Activated CD4-positive, CD25-positive, alpha-beta regulatory T cell treated with anti-CD3 and anti-CD28 coated beads, Interleukin-2, amount 50 U/mL, for 72 hours (primary cell): ENCODE data around the gene MAPK10.
"Not testable (repeated sequence)": the region's sequence is repeated elsewhere in the genome, so short reads cannot be mapped to it uniquely, and the experiment has no call there.

Experiments used
- DNase-seq: peaks from one replicate; pipeline ENCODE4 v3.0.0; 2021

MAPK10 gene

DNA sequence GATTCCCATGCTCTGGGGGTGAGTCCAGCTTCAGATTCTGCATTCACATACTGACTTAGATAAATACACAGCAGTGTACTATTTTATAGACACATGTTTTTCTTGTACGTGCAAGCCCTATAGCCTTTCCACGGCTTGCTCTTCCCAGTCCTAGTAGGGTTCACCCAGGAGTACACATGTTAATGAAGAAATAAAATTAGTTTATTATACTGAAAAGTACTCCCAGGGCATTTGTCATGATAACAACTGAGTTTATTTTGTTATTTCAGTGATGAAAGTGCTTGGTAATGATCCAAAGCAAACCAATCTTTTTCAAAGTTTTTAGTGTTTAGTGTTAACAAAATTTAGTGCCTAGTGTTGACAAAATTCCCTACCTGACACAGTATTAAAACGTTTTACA, 21.3 kb downstream of the MAPK10 start:
- DNase-seq, result no peak

DNA sequence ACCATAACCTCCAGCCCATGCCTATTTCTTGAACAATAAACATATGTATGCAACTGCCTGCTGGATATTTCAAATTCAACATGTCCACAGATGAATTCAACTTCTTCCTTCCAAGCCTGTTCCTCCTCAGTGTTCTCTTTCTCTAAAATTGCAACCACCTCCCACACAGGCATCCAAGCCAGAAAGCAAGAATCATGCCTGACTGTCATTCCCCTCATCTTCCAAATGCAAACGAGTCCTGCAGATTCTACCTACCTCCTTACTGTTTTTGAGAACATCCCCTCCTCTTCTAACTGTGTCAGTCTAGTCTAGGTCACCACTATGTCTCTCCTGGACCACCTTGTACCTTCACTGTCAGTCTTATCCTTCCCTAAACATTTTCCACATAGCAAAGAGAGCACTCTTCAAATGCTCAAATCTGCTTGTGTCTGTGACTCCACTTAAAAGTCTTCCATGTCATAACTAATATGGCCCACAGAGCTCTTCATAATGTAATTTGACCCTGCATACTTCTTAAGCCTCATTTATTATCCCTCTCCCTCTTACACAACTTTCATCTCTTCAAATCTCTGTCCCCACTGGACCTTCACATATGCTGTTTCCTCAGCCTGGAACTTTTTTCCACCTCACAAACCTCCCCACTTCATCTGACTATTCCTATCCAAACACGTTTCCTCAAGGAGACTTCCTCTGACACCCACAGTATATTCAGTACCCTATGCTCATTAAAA, 25.7 kb downstream of the MAPK10 start:
- no peak for DNase-seq

DNA sequence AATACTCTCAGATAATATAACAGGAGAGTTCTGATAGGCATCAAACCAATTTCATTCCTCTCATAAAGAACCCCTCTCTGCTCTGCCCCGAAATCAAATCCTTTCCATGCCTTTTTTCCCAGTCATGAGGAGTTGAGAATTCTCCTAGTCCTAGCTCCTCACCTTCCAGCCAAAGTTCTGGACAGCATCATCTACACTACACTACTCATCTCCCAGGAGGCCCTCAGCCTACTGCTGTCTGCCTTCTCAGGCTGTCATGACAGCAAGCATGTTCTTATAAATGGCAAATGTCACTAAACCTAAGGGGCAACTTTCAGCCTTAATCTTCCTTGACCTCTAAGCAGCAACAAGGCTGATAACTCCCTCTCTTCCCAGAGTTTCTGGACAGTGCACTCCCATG, 26.6 kb downstream of the MAPK10 start:
- DNase-seq, result no peak

DNA sequence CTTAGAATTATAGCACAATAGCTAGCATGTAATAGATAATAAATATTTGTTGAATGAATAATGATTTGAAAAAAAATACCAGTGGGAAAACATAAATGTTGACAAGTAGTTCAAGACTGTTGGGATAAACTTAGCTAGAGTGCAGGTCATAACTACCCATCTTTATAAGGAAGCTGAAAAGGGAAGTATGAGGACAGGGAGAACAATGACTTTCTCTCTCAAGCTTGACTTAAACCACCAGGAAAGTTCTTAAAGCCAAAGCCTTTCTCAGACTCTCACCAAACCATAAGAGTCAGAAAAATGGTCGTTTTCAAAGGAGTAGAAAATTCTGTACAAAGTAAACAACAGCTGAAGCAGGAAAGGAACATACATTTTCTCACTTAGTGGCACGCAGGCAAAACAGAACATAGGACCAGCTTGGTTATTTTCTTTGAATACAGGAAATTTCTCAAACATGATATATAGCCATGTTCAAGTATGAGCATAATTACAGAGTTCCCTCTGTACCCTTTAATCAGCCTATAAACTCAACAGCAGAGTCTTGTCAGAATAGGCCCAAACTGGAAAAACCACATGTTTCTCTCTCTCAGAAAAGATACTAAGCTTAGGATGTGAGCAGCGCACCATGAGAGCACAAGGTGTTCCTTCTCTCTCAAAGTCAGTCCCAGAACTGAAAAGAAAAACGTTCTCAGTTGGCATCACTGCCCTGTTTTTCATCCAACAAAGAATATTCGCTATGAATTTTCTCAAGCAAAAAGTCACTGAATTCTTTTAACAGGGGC, 28.7 kb downstream of the MAPK10 start:
- no peak for DNase-seq

DNA sequence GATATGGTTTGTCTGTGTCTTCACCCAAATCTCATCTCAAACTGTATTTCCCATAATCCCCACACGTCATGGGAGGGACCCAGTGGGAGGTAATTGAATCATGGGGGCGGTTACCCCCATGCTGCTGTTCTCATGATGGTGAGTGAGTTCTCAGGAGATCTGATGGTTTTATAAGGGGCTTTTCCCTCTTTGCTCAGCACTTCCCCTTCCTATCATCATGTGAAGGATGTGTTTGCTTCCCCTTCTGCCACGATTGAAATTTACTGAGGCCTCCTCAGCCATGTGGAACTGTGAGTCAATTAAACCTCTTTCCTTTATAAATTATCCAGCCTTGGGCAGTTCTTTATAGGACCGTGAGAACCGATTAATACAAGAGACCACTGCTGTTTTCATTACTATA, 29.4 kb downstream of the MAPK10 start:
- DNase-seq, result not testable (repeated sequence)

DNA sequence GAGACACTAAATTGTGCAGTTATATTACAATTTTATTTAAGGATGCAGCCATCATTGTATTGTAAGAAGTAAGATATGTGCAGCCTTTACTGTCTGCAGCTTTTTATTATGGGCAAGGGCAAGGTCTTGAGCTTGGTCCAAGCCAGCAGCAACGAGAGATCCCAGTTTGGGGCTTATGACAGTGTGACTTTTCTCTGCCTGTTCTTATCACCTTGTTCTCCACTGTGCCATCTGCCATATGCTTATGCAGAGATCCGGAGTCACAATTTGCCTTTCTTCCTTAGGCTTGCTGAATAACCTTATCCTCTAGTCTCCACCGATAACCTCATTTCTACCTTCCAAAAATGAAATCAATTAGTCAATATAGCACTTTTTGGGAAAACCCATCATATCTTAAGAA, 30.4 kb downstream of the MAPK10 start:
- no peak for DNase-seq

DNA sequence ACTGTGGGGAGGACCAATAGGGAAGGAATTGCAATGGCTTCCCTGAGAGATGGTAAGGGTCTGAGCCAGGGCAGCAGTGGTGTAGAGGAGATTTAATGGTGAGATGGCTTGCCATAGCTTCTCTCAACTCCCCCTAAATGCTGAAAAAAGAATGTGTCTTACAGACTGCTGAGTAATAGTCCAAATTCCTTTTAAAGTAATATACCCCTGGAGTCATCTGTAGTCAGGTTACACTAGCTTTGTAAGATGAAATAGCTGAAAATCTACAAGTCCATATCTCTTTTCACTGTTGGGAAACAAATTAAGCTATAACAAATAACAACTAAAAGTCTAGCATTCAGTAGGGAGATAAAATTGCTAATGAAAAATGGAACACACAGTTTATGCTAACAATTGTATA, 33.5 kb downstream of the MAPK10 start:
- DNase-seq, result no peak

DNA sequence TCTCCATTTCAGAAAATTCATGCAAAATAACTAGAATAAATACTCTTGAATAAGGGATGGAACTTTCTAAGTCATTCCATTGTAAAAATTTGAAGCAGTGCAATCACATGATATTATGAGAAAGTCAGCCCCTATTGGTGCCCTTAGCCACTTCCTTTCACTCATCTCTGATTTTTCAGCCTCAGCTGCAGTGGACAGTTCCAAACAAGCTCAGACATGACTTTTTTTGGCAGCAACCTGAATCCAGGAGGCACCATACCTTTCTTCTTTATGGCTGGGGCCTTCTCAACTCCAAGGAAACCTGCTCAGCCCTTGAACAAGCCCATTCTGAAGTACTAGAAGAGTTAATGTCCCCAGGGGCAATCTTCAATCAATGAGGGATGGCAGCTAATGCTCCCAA, 40.5 kb downstream of the MAPK10 start:
- DNase-seq, result no peak

DNA sequence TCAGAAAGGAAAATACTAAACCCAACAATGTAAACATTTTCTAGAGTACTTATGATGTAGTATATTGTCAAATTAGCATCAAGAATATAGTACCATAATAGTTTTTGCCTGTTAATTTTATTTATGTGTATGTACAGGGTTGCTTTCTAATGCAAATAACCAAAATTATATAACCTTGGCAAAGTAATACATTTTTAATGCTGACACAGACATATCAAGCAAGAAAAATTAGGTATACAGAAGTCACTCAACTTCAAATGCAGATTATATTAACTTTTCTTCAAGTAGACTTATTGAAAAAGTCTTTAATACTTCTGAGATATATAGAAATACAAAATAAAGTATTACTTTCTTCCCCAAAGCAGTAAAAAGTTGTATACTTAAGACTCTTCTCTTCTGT, 44.3 kb downstream of the MAPK10 start:
- no peak for DNase-seq

DNA sequence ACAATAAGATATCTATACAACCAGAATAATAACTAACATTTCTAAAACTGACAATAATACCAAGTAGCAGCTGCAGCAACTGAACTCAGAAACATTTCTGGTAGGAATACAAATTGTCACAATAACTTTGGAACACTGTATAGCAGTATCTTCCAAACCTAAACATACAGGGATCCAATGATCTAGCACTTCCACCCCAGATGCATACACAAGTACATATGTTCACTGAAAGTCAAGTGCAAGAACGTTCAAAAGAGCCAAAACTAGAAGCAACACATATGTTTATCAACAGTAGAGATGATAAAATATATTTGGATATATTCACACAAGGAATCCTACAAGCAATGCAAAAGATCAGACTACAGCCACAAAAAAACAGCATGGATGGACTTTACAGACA, 46.2 kb downstream of the MAPK10 start:
- DNase-seq, result no peak

DNA sequence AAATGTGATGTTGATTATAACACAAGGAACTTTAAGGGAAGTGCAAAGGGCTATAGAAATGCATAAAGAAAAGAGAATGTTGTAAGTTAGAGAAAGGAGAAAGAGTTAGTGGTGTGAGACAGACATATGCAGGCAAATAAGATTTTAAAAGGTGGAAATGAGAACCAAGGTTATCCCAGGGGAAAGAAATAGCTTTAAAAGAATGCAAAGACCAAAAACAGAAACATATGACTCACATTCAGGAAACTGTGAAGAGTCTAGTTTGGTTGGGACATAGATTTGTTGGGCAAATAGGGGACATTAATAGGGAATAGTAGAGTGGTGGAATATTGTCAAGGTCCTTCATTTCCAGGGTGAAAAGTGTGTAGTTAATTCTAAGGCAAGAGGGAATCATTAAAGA, 52.4 kb downstream of the MAPK10 start:
- no peak for DNase-seq

DNA sequence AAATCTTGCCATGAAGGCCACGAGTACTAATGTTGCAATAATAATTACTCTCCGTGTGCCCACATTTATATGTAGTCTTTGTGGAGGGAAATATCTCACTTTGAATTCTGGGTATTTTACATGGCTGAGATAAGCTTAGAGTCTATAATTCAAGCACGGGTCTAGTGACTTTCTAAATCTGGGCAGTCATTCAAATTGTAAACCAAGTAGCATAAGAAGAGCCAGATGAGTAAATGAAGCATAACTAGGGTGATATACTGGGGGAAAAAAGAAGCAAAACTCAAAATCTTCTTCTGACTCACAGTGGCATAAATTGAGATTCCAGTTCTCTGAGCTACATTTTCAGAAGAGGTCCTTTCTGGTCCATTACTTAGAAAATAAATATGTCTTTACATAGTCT, 53.0 kb downstream of the MAPK10 start:
- no peak for DNase-seq

DNA sequence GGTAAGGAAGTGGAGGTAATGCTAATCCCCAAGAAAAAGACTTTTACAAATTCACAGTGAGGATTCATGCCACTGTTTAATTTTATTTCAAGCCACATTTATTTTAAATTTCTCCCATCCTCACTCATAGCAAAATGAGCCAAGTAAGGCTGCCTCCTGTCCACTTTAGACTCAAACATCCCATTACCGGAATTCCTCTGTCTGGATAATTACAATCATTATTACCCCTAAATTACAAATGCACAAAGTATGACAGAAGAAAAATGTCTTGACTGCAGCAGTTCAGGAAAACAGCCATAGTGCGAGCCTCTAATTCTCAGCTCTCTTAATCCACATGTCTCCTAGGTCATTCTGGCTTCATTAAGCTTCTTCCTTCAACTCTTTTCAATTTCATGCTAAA, 57.0 kb downstream of the MAPK10 start:
- DNase-seq, result no peak

DNA sequence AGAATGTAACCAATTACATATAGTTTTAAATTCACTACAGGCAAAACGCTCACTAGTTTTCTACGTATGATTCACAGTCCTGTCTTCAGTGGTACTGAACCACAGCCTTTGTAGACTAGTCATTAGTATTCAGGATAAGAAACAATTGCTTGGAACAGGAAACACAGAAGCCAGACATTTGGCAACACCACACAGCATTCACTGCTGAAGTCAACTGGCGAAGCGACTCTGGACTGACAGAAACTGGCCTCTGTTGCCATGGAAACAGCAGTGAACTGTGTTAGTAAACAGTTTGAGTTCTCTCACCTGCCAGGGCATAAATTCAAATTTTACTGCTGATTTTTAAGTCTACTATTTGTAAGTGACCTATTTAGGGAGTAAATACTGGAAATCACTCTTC, 57.6 kb downstream of the MAPK10 start:
- no peak for DNase-seq

DNA sequence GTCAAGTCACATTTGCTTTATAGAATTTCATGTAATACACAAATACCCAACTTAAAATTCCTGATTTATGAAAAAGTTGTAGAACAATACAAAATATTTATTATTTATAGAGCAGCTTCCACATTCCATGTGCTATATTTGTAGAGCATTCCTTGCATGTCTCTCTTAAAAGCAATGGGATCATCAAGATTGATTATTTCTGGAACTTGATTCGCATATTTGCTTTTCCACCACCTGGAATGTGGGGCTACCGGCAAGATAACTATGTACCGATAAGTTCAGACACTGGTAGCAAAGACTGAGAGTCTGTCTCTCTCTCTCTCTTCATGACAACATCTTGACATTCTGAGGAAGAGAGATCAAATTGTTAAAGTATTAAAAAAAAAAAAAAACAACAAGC, 59.3 kb downstream of the MAPK10 start:
- no peak for DNase-seq

DNA sequence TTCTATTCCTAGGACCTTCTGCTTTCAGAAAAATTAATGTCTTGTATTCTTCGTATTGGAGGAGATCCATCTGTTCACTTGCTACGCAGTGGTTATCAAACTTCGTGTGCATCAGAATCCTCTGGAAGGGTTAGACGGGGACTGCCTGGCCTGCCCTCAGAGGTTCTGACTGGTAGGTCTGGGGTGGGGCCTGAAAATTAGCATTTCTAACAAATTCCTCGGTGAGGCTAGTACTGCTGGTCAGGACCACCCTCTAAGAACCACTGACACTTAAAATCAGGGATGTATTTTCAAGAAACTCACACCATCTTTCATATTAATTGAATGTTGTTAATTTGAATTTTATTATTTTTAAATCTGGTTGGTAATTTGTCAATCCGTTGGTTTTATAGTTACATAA, 63.0 kb downstream of the MAPK10 start:
- DNase-seq, result no peak

DNA sequence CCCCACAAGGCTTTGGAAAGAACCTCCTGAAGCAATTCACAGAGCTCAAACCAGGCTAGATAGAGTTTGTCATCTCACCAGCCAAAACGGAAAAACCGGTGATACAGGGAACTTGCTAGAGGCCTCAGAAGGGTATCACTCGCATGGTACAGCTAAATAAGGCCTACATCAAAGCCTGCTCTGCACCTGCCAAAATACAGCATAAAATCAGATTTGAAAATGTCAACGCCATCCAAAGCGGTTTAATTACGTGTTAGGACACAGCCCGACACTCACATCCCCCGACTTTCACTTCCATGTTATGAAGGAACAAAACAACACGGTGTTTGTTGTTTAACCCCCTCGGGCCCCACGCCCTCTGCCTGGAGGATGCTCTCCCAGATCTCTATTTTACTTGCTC, 65.0 kb downstream of the MAPK10 start:
- DNase-seq, result no peak

DNA sequence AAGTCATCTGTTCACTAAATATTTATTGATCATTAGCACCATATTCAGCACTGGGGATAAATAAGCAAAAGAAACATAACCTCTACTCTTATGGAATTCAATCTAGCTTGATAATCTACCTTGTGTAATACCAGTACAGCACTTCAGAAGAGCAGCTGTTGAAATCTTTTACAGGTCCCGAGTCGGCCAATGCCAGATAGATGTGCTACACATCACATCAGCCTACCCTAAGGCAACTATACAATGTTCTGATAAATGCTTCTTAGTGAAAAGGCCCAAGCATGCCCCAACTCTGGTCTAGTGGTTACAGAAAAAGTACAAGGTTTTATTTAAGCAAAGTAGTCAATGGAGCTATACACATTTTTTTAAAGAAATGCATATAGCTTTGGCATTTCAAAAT, 68.7 kb downstream of the MAPK10 start:
- DNase-seq, result no peak

DNA sequence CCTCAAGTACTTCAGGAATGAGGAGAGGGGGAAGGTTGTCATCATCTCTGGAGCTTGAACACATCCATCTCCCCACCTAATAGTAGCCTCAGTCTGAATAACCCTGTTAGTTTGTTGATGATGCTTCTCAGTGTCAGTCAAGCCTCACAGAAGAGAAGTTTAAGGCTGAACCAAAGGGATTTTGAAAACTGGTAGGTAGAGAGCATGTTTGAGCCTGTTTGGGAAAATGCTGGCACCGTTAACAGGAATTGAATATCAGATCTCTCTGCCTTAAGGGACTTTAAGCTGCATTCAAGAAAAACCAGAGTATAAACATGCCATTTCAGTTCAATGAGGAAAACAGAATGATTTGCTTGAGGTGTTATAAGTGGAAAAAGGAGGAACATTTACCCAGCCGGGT, 73.1 kb downstream of the MAPK10 start:
- DNase-seq, result no peak

DNA sequence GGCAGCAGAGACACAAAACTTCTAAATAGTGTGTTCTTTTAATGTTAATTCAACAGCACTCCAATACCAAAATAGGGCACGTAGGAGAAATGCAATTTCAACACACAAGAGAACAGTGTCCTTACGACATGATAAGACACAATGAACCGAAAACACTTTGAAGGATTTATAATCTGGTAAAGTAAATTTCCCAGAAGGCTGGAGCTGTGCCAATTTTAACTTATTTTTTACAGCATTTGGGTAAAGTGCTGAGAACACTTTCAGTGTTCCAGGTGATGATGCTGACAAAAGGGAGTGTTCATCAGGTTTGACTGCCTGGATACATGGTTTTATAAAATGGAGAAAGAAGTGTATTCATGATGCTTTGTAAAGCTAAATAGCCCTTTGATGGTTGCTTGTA, 76.5 kb downstream of the MAPK10 start:
- no peak for DNase-seq

DNA sequence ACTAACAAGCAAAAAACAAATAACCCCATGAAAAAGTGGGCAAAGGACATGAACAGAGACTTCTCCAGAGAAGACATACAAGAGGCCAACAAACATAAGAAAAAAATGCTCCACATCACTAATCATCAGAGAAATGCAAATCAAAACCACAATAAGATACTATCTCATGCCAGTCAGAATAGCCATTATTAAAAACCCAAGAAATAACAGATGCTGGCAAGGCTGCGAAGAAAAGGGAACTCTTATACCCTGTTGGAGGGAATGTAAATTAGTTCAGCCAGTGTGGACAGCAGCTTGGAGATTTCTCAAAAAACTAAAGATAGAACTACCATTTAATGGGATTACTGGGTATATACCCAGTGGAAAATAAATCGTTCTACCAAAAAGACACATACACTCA, 79.6 kb downstream of the MAPK10 start:
- DNase-seq, result no peak

DNA sequence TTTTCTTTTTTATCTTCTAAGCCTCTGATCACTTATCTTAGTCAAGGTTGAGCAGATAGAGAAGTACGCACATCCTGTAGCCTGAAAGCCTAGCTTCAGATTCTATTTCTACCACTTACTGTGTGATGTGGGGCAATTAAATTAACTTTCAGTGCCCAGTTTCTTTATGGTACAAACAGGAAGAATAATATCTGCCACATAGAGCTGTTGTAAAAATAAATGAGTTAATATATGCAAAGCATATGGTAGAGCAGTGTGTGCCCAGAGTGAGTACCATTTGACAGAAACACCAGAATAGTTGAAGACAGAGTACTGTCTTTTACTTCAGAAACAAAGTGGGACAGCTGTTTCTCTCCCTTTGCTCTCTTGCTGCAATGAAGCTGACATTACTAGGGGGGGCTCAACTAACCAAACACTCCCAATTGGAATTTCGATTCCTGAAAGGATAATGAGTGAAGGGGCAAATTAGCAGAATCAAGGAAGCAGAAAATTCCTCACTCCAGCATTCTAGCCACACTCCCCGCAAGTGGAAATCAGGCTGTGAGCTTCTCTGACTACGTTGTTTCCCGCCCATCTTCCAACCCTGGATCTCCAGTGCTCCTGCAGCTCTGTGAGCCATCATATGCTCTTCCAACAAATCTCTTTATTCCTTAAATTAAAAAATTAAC, 80.4 kb downstream of the MAPK10 start:
- no peak for DNase-seq

DNA sequence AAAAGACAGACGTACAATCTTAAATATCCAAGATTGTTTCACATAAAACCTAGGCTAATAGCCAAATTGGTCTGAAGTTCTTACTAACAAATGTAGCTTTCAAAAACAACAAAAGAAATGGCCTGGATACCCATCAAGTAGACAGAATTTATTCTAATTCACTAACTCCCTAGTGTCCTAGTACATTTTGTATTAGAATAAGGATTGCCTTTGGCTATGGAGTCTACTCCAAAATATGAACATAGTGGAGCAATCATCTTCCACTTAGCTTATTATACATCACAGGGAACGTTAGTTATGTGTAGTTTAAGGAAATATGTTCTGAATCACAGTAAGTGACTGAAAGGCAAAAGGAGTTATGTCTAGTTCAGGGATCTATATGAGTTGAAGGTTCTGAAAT, 81.7 kb downstream of the MAPK10 start:
- DNase-seq, result no peak

DNA sequence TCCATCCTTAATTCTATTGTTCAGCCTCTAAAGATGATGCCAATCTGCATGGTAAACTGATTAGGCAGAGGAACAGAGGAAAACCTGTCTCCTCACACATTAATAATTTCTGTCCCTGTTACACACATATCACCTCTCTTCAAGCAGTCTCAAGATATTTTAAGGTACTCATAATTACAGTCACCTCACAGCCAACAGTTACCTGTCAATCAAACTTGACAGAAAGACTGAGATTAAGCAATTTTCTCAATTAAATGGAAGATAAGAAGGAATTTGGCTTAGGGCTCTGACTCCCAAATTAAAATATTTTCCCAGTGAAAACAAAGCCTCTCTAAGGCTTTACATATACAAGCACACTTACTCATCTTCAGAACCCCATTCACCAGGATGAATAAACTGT, 85.2 kb downstream of the MAPK10 start:
- no peak for DNase-seq
